ENCODE measurements around the gene VENTX.

- TF ChIP-seq ZFP3 (CRISPR knock-in tag; IDR thresholded peaks at IDR 0.05) = no peak
- no peak for TF ChIP-seq CREB5 (CRISPR knock-in tag; IDR thresholded peaks at IDR 0.05; ENCODE audit: low read depth)
- no peak for TF ChIP-seq TCF4 (CRISPR knock-in tag; IDR thresholded peaks at IDR 0.05; ENCODE audit: borderline replicate concordance)
- TF ChIP-seq ZNF70 (CRISPR knock-in tag; IDR thresholded peaks at IDR 0.05) = no peak
- no peak for TF ChIP-seq ZNF8 (CRISPR knock-in tag; IDR thresholded peaks at IDR 0.05)
- TF ChIP-seq ZNF565 (CRISPR knock-in tag; conservative IDR thresholded peaks at IDR 0.05; ENCODE audit: low read depth) = no peak
- no peak for TF ChIP-seq CSDC2 (CRISPR knock-in tag; IDR thresholded peaks at IDR 0.05)
- no peak for TF ChIP-seq POU6F1 (CRISPR knock-in tag; IDR thresholded peaks at IDR 0.05; ENCODE audit: borderline replicate concordance, low read depth)
Measured at GRCh38 chr10:133271521-133272300, 34.1 kb downstream of the VENTX start.

Measured in SK-N-SH treated with all-trans-retinoic acid at 6 μM for 48 hours (cell line).